Bronchial epithelial cell (primary cell): Measurements from ENCODE around the gene LGR5. TPM values are rescaled to one million over a fixed set of nuclear protein-coding genes. Genes with fewer than 3 reads are reported as not detected.

Experiments used
- DNase-seq: peaks from one replicate; pipeline ENCODE4 v3.0.0-alpha.2; 2010; ENCODE audit warnings: low read depth
- FAIRE-seq: peaks from 2 replicates; lab custom pipeline; 2011; peaks lifted over from hg19 to GRCh38; lab: Jason Lieb, UNC
- H3K27me3 ChIP-seq: 2 replicates; pipeline ENCODE4 v1.5.1; 2011; ENCODE audit warnings: low read length; ENCODE audit not compliant: control insufficient read depth, insufficient read depth
- H3K36me3 ChIP-seq: 2 replicates; pipeline ENCODE4 v1.5.1; 2011; ENCODE audit warnings: low read length; ENCODE audit not compliant: control insufficient read depth, insufficient read depth
- H3K4me3 ChIP-seq: 2 replicates; pipeline ENCODE4 v1.5.1; 2011; ENCODE audit warnings: mild to moderate bottlenecking, low read depth, low read length, control low read depth
- total RNA-seq: library from RNA; depleted of rRNA; stranded (reverse); fragments of >200 nt; gene quantifications from 2 replicates; pipeline ENCODE4 v1.2.1, GENCODE V29; 2014
- TF ChIP-seq, protein P1 (sequence below): IDR thresholded peaks from 2 replicates; pipeline ENCODE4 v1.5.1; 2011; ENCODE audit warnings: mild to moderate bottlenecking, moderate library complexity, low read length, control low read depth, inconsistent platforms; ENCODE audit not compliant: insufficient read depth, severe bottlenecking

Gene LGR5
- total RNA-seq, 1 donor from 2014 or later, result not detected

DNA sequence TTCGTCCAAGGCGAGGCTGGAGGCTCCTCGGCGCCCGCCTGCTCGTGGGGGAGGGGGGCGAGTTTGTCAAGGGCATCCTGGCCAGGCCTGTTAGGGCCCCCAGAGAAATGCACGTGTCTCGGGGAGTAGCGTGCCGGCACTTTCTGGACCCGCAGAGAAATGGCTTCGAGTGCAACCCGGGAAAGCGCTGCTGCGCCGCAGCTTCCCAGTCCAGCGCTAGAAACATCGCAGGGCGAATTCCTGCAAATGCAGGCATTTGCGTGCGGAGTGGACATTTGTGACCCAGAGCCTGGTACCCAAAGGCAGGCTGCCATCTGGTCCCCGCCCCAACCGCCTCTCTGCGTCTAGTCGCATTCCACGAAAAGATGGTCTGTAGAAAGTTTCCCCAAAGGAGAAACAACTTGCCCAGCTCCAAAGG lies 756 bp downstream of the LGR5 start:
- TF ChIP-seq, protein P1, sequence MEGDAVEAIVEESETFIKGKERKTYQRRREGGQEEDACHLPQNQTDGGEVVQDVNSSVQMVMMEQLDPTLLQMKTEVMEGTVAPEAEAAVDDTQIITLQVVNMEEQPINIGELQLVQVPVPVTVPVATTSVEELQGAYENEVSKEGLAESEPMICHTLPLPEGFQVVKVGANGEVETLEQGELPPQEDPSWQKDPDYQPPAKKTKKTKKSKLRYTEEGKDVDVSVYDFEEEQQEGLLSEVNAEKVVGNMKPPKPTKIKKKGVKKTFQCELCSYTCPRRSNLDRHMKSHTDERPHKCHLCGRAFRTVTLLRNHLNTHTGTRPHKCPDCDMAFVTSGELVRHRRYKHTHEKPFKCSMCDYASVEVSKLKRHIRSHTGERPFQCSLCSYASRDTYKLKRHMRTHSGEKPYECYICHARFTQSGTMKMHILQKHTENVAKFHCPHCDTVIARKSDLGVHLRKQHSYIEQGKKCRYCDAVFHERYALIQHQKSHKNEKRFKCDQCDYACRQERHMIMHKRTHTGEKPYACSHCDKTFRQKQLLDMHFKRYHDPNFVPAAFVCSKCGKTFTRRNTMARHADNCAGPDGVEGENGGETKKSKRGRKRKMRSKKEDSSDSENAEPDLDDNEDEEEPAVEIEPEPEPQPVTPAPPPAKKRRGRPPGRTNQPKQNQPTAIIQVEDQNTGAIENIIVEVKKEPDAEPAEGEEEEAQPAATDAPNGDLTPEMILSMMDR, result no peak
- Histone ChIP-seq H3K36me3 (no peaks in the 10 kb centered on the region), H3K4me3 (no peak overlapping the region), H3K27me3 (peaks cover 43% of the 10 kb centered on the region)
- FAIRE-seq, result no peak
- no peak for DNase-seq

DNA sequence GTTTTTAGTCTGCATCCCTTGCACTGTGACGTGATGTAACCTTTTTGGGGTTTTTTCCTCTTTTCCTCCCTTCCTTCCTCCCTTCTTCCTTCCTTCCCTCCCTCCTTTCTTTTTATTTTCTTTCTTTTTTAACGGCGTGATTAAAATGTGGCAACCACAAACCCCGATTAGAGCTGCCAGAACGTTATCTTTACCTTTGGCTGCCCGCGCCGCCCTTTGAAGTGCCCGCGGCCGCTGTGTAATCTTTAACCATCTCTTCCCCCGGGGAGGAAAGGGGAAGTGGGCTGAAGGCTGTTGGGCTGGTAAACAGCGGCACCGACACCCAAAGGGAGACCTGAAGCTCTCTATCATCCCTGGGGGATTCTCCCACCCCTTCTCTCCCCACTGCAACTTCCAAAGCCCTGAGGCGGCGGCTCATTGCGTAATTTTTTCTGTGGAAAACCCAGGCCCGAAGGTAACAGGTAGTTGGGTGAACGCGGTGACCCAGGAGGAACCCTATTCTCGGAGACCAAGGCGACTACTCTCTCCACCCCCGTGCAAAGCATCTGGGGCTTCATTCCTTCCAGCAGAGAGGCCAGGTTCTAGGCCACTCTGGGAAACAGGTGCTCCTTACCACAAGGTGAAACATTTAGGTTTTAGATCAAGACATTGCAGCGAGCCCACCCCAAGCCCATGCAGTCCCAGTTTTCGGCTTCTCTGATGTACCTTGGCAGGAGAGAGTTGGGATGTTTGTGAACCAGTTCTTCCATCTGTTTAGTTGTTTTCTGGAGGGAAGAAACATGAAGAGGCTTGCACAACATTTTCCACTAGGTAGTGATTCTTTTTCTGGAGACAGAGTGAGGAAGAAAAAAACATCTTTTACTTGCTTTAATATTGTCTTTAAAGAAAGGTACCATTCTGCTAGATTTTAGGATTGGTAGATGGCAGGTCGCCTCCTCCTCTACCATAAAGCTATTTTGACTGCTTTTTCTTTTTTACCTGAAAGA lies 1.5 kb downstream of the LGR5 start:
- FAIRE-seq (no peak), DNase-seq (no peak)
- no peak overlapping the region for H3K4me3 ChIP-seq

DNA sequence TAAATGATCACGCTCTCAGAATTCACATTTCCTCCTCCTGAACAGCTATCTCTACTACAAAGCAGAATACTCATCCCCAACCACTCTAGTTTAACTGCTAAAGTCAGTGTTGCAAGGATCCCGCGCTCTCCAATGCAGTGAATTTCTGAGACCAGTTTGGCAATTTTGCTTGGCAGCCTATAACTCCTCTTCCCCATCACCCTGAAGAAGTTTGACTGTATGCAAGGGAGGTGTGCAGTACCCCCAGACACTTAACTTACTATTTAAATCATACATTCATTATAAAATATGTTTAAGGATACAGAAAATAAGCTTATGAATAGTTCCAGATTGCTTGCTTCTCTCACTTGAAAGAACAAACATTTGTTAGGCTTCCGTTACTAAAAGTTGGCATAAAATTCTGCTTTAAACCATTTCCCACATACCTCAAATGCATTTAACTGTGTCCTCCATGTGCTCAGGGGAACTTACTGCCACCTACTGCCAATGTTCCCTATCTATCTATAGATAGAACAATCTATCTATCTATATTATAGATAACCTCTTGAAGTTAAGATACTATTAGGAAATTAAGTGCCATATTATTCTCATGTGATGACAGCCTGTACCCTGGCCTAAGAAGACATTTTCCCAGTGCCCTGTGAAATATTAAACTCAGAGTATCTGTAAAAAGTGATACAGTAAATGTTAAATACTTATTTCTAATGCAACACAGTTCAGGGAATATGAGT lies 2.4 kb downstream of the LGR5 start:
- Histone ChIP-seq H3K27me3 (peaks cover 43% of the 10 kb centered on the region), H3K36me3 (no peaks in the 10 kb centered on the region), H3K4me3 (no peak overlapping the region)
- DNase-seq (no peak), FAIRE-seq (no peak)
- TF ChIP-seq, protein P1, result no peak

More for the DNA sequence above, 1.5 kb downstream of the LGR5 start:
- Histone ChIP-seq H3K27me3 (peaks cover 43% of the 10 kb centered on the region), H3K36me3 (no peaks in the 10 kb centered on the region)
- TF ChIP-seq, protein P1, result no peak

DNA sequence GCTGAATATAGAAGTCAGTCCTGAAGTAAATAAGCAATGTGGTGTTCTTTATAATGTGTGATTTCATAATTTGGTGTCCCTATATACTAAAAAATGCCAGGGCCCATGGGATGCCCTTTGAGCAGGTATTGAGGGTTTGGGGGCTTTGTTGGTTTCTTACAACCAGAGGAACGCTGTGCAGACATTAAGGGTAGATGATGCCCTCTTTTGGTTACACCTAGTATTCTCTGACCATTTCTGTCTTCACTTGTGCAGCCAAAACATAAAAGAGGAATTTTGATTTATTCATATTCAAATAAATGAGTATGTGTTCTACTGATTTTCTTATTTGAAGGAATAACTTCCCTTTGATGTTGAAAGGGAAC lies 3.0 kb downstream of the LGR5 start:
- FAIRE-seq (no peak), DNase-seq (no peak)
- H3K36me3 ChIP-seq, result no peaks in the 10 kb centered on the region
- TF ChIP-seq, protein P1, result no peak
- no peak overlapping the region for H3K4me3 ChIP-seq
- H3K27me3 ChIP-seq, result peaks cover 41% of the 10 kb centered on the region

DNA sequence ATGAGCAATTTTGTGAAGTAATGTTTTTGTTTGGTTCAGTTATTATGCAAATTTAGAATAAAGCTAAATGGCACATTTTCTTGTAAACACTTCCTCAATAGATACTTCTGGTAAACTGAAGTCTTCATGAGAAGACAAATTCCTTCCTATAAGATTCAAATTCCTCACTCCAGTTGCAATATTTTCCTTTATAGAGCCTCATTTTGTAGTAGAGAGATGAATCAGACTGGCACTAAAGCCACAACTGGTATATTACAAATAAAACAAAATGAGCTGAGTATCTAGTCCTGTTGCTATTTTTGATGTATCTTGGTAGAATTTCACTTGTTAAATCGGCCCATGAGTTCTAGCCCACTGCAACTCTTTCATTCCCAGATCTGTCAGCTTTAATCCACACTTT lies 5.5 kb downstream of the LGR5 start:
- TF ChIP-seq, protein P1, result no peak
- no peak overlapping the region for H3K4me3 ChIP-seq
- DNase-seq (no peak), FAIRE-seq (no peak)
- H3K36me3 ChIP-seq, result no peaks in the 10 kb centered on the region
- peaks cover 27% of the 10 kb centered on the region for H3K27me3 ChIP-seq
